NCI-H2107 treated with DMSO at 0.1 percent for 48 hours (cell line): ENCODE measurements around the gene VPS26B.
"Not testable (repeated sequence)": the region's sequence is repeated elsewhere in the genome, so short reads cannot be mapped to it uniquely, and the experiment has no call there.

Experiments used
- DNase-seq: peaks from one replicate; lab custom pipeline; 2025; ENCODE audit not compliant: unreplicated experiment; lab: John Stamatoyannopoulos, UW

The VPS26B gene

GRCh38 chr11:134223836-134224709, at the start of gene VPS26B, which contains the start of gene NCAPD3:
Gene VPS26B (plus strand): TSS chr11:134224671. CDS start chr11:134225123, 452 bp downstream.
Gene NCAPD3 (minus strand): TSS chr11:134223967. CDS start chr11:134223926, 41 bp downstream.
- DNase-seq, result peak; percentile 96

DNA sequence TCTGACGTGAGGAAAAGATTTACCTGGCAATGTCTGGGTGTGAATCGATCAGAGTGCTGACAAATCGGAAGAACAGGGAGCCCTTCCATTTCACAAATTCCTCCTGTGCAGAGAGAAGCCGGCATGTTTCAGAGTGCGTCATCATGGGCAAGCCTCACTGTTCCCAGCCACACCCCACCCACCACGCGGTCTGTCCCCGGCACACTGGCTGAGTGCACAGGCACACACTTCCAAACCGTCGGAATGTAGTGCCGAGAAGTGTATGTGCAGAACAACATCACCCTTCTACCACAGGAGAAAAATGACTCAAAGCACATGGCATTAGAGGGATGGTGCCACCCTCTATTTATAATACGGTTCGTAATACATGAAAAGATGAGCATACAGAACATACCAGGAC, 48.2 kb upstream of the VPS26B start:
- no peak for DNase-seq

GRCh38 chr11:134178032-134178674, 46.3 kb upstream of the VPS26B start:
- DNase-seq, result no peak

DNA sequence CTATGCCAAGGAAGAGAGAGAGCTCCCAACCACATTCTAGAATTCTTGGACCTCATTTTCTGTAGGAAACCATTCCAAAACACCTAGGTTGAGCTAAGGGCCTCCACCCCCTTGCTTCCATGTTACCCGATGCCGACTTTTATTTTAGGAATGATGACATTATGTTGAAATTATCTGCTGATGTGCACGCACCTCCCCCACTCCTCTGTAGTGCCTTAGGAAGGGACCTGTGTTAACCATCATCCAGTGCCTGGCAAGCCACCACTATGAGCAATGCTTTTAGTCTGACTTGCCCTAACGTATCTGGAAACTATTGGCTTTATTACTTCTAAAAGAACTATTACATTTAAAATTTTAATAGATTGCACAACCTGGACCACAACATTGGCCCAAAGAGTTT, 42.8 kb upstream of the VPS26B start:
- no peak for DNase-seq

DNA sequence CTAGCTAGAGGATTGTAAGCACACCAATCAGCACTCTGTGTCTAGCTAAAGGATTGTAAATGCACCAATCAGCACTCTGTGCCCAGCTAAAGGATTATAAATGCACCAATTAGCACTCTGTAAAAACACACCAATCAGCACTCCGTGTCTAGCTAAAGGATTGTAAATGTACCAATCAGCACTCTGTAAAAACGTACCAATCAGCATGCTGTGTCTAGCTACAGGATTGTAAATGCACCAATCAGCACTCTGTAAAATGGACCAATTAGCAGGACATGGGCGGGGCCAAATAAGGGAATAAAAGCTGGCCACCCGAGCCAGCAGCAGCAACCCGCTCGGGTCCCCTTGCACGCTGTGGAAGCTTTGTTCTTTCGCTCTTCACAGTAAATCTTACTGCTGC, 36.4 kb upstream of the VPS26B start:
- not testable (repeated sequence) for DNase-seq

- no peak for DNase-seq
Observed at GRCh38 chr11:134196756-134197155, 27.7 kb upstream of the VPS26B start.

DNA sequence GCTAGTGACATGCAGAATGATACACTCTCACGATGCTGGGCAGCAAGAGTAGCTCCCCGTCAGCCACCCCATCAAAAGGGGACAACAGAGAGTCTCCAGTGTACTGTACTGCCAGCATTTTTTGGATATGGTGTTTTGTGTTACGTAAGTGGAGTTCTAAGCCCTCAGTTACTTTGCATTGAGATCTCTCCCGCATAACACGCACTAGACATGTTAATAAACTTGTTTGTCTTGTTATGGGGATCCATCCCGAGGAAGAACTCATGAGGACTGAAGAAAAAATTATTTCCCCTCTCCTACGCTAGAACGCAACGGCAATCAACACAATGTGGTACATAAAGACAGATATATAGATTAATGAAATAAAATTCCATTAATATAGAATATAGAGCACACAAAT, 24.9 kb upstream of the VPS26B start:
- no peak for DNase-seq

DNA sequence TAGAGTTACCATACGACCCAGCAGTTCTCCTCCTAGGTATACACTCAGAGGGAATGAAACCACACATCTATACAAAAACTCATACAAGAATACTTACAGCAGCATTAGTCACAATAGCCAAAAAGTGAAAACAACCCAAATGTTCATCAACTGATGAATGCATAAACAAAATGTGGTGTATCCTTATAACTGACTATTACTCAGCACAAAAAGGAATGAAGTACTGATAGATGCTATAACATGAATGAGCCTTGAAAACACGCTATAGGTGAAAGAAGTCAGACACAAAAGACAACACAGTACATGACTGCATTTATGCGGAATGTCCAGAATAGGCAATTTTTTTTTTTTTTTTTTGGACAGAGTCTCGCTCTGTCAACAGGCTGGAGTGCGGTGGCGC, 23.8 kb upstream of the VPS26B start:
- DNase-seq, result no peak

DNA sequence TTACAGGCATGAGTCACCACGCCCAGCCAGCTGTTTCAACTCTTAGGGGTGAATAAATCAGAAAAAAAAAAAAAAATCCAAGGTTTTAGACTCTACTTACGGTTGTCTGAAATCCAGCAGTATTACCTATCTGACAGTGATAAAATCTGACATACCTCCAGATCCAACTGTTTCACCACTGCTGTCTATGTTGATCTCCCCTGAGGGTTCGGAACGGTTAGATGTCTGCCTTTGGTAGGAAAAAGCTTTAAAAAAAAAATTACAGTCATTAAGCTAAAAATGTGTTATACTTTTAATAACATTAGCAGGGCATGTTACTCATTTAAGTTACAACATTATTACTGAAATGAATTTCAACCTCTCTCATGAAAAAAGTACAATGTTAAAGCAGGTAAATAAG, 21.8 kb upstream of the VPS26B start:
- no peak for DNase-seq

GRCh38 chr11:134205729-134206128, 18.7 kb upstream of the VPS26B start:
- no peak for DNase-seq

DNA sequence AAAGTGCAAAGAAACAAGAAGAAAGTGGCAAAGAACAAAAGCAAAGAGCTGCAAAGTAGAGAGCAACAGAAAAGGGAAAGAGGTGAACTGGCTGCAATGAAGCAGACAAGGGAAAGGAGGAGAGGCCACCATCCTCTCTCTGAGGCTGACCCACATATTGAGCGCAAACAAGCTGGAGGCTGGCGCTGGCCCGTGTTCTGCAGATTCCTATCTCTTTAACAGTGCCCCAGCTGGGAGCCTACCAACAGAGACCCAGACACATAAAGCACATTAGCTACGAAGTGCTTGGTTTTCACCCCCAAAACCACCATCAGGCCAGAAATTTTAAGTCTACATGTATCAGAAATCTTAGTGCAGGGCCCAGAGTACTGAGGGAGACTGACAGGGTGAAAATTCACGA, 18.3 kb upstream of the VPS26B start:
- no peak for DNase-seq

- DNase-seq, result no peak
Observed at GRCh38 chr11:134207538-134208239, 16.8 kb upstream of the VPS26B start.

DNA sequence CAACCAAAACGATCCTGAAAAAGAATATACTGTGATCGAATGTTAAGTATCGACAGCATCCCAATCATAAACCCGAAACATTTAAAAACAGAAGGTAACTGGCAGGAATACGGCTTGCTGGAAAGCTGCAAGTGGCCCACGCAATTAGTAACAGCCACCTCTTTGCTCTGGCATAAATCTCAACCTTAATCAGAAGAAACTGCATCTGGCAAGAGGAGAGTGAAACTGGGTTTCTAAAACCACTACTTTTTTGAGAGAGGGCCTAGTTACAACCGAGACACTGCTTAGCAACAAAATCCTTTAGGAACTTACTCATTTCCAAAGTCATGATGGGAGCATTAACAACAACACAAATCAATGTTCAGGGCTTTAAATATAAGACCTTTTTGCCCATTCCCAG, 8.6 kb upstream of the VPS26B start:
- DNase-seq, result no peak

GRCh38 chr11:134216816-134217215, 7.7 kb upstream of the VPS26B start:
- DNase-seq, result no peak

DNA sequence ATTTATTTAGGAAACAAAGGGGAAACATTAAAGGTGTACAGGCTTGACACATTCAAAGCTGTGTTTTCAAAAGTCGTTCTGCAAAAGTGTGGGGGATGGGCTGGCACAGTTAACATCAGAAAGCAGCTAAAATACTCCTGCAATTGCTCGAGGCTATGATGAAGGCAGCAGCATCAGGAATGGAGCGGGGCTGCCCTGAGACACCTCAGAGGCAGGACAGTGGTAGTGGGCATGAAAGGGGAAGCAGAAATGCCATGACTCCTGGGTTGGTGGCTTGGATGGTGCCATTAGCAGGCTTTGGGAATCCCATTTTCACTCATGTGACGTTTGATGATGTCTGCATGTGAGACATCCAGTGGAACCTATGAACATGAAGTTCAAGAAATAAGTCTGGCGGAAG, 1.4 kb upstream of the VPS26B start:
- DNase-seq, result no peak

- DNase-seq, result peak; percentile 65
Observed at GRCh38 chr11:134224710-134225664, 516 bp downstream of the VPS26B start.

DNA sequence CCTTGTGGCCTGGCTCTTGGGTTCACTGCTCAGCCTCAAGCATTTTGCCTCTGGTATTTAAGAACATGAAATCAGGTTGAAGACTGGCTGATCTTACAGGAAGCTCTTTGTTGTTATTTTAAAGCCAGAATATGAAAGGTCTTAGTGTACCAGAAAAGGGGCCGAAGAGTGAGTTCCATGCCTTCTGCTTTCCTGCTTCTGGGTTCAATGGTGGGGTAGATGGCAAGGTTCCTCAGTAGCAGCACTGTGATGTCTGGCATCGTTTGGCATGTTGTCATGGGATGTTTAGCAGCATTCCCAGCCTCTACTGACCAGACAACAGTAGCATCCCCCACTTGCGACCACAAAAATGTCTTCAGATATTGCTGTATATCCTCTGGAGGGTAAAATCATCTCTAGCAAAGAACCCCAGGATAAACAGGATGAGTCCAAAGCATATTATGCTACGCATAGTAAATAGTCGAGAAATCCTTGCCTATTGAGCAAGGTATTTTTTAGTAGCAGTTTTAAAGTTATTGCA, 2.4 kb downstream of the VPS26B start:
- no peak for DNase-seq

- no peak for DNase-seq
Observed at GRCh38 chr11:134228625-134229024, 4.2 kb downstream of the VPS26B start.

- DNase-seq, result no peak
Observed at GRCh38 chr11:134229126-134229790, 4.8 kb downstream of the VPS26B start.

DNA sequence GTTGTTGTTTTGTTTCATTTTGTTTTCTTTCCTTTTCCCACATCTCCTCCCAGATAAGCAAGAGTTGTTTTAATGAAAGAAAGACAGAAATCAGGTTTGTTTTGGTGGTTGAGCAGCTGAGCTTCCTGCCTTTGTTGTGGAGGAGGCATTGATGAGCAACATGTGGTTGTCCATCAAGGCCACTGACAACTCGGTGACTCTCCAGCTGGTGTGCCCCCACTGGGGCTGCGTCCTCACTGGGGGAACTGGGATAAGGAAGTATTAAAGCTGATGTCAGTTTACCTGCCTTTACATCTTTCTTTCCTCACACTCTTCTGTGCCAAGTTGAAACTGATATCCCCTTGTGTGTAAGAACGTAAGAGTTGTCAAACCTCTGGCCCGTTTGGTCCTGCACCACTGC, 5.9 kb downstream of the VPS26B start:
- no peak for DNase-seq
